Keratinocyte (primary cell): Measurements from ENCODE around the gene PAX8. TPM values are rescaled to one million over a fixed set of nuclear protein-coding genes. Genes with fewer than 3 reads are reported as not detected.

ENCODE experiments used
- DNase-seq: peaks from one replicate; pipeline ENCODE4 v3.0.0-alpha.2; 2011; ENCODE audit warnings: low read depth, missing footprints, low spot score
- FAIRE-seq: peaks from 2 replicates; lab custom pipeline; 2011; peaks lifted over from hg19 to GRCh38; lab: Jason Lieb, UNC
- H2AFZ ChIP-seq: 2 replicates; pipeline ENCODE4 v1.6.0; 2012; ENCODE audit warnings: low read length, control low read depth, inconsistent platforms; ENCODE audit not compliant: control insufficient read depth
- H3K27ac ChIP-seq: 2 replicates; pipeline ENCODE4 v1.5.1; 2011; ENCODE audit warnings: low read length; ENCODE audit not compliant: control insufficient read depth, insufficient read depth
- H3K27me3 ChIP-seq: 3 replicates; pipeline ENCODE4 v1.6.0; 2011; ENCODE audit warnings: low read length; ENCODE audit not compliant: control insufficient read depth, insufficient read depth; ENCODE audit errors: extremely low read depth
- H3K36me3 ChIP-seq, 2 experiments: 2 replicates in 1 of 2; 3 replicates in 1 of 2; pipeline ENCODE4 v1.5.1; 2011; ENCODE audit warnings: low read length in 2 of 2, mild to moderate bottlenecking in 1 of 2; ENCODE audit not compliant: control insufficient read depth in 2 of 2, insufficient read depth in 2 of 2; ENCODE audit errors: extremely low read depth in 1 of 2
- H3K4me1 ChIP-seq: 3 replicates; pipeline ENCODE4 v1.5.1; 2011; ENCODE audit warnings: low read length; ENCODE audit not compliant: control insufficient read depth, insufficient read depth; ENCODE audit errors: extremely low read depth
- H3K4me2 ChIP-seq: 3 replicates; pipeline ENCODE4 v1.6.0; 2011; ENCODE audit warnings: low read depth, low read length; ENCODE audit not compliant: control insufficient read depth, insufficient read depth; ENCODE audit errors: extremely low read depth
- H3K4me3 ChIP-seq, 3 experiments: fragments of 200-600 bp in 1 of 3; sonication (generic) in 1 of 3; 2 replicates in 2 of 3; 3 replicates in 1 of 3; pipeline ENCODE4 v1.5.1; 2011 to 2016; ENCODE audit warnings: low read length in 3 of 3, mild to moderate bottlenecking in 3 of 3, control low read depth in 2 of 3, inconsistent platforms in 1 of 3, low read depth in 1 of 3, mixed read lengths in 1 of 3, mixed run types in 1 of 3, moderate library complexity in 1 of 3; ENCODE audit not compliant: control insufficient read depth in 2 of 3, insufficient read depth in 2 of 3; ENCODE audit errors: extremely low read depth in 1 of 3
- H3K79me2 ChIP-seq: 2 replicates; pipeline ENCODE4 v1.6.0; 2012; ENCODE audit warnings: low read length; ENCODE audit not compliant: control insufficient read depth, insufficient read depth
- H3K9ac ChIP-seq: 3 replicates; pipeline ENCODE4 v1.6.0; 2011; ENCODE audit warnings: low read length; ENCODE audit not compliant: control insufficient read depth, insufficient read depth; ENCODE audit errors: extremely low read depth
- H3K9me1 ChIP-seq: 3 replicates; pipeline ENCODE4 v1.6.0; 2011; ENCODE audit warnings: low read length; ENCODE audit not compliant: control insufficient read depth, insufficient read depth; ENCODE audit errors: extremely low read depth
- H3K9me3 ChIP-seq: 2 replicates; pipeline ENCODE4 v1.5.1; 2012; ENCODE audit warnings: low read depth, low read length; ENCODE audit not compliant: control insufficient read depth
- H4K20me1 ChIP-seq: 3 replicates; pipeline ENCODE4 v1.6.0; 2011; ENCODE audit warnings: low read length; ENCODE audit not compliant: control insufficient read depth, insufficient read depth; ENCODE audit errors: extremely low read depth
- CTCF ChIP-seq, 3 experiments: IDR thresholded peaks in 1 of 3; conservative IDR thresholded peaks in 1 of 3; optimal IDR thresholded peaks in 1 of 3; 2 replicates in 2 of 3; 3 replicates in 1 of 3; pipeline versions ENCODE3 to v1.5.1; 2011; ENCODE audit warnings: low read length in 3 of 3, mild to moderate bottlenecking in 3 of 3, moderate library complexity in 2 of 3, control low read depth in 1 of 3, inconsistent platforms in 1 of 3; ENCODE audit not compliant: insufficient read depth in 2 of 3; ENCODE audit errors: extremely low read depth in 1 of 3
- EZH2 ChIP-seq: IDR thresholded peaks from one replicate; pipeline ENCODE4 v1.6.1; 2012; ENCODE audit warnings: inconsistent platforms, mild to moderate bottlenecking, low read length, moderate library complexity
- dilution Hi-C: fragments of 300-500 bp; cut with MboI; formaldehyde crosslinking; loops from one replicate; pipeline ENCODE4 v1.7.0; 2020; ENCODE audit warnings: low sequenced_read_pairs; ENCODE audit not compliant: extremely low pct_ligation_motif_present
- polyA plus RNA-seq, 5 experiments: library from polyadenylated mRNA; depleted of rRNA in 3 of 5; stranded (reverse) in 3 of 5; stranded (forward) in 1 of 5; unstranded in 1 of 5; fragments of >200 nt; gene quantifications; 1 replicate in 1 of 5; 2 replicates in 3 of 5; 3 replicates in 1 of 5; pipeline versions ENCODE4 v1.2.1 to v1.2.3, GENCODE V29; 2011 to 2012; ENCODE audit warnings: missing spikeins in 2 of 5, low read depth in 1 of 5, low replicate concordance in 1 of 5

Gene PAX8
- polyA plus RNA-seq, 1 donor (not counting 4 experiments of a cell fraction or from before 2014, with no cell fraction given) = 3.4 TPM

GRCh38 chr2:113232740-113233139 lies 46.0 kb downstream of the PAX8 start:
- DNase-seq = no peak
- dilution Hi-C loops = no loop called here
- FAIRE-seq = no peak

GRCh38 chr2:113232123-113232522 lies 46.6 kb downstream of the PAX8 start:
- Histone ChIP-seq H3K36me3 (no peaks in the 10 kb centered on the region), H3K4me3 (no peak overlapping the region), H3K79me2 (peaks cover 8% of the 10 kb centered on the region), H2AFZ (no peak overlapping the region), H3K9ac (no peak overlapping the region), H3K9me3 (no peaks in the 10 kb centered on the region), H3K9me1 (no peaks in the 10 kb centered on the region), H3K4me2 (no peak overlapping the region), H3K27me3 (no peaks in the 10 kb centered on the region), H4K20me1 (no peaks in the 10 kb centered on the region), H3K27ac (no peak overlapping the region), H3K4me1 (peaks cover 4% of the 10 kb centered on the region)
- FAIRE-seq (no peak), DNase-seq (no peak)
- dilution Hi-C loops = no loop called here
- TF ChIP-seq CTCF (optimal IDR thresholded peaks at IDR 0.05 in 1 of 3, IDR thresholded peaks at IDR 0.05 in 1 of 3, conservative IDR thresholded peaks at IDR 0.05 in 1 of 3; ENCODE audit: extremely low read depth in 1 of 3, insufficient read depth in 2 of 3, low read length in 3 of 3) (no peak), EZH2 (no peak)

More at GRCh38 chr2:113232740-113233139, 46.0 kb downstream of the PAX8 start:
- H3K9ac ChIP-seq = no peak overlapping the region
- peaks cover 4% of the 10 kb centered on the region for H3K4me1 ChIP-seq
- H3K27me3 ChIP-seq = no peaks in the 10 kb centered on the region
- H3K36me3 ChIP-seq = no peaks in the 10 kb centered on the region
- H3K9me1 ChIP-seq = no peaks in the 10 kb centered on the region
- no peaks in the 10 kb centered on the region for H4K20me1 ChIP-seq
- no peak overlapping the region for H2AFZ ChIP-seq
- TF ChIP-seq CTCF (optimal IDR thresholded peaks at IDR 0.05 in 1 of 3, IDR thresholded peaks at IDR 0.05 in 1 of 3, conservative IDR thresholded peaks at IDR 0.05 in 1 of 3; ENCODE audit: extremely low read depth in 1 of 3, insufficient read depth in 2 of 3, low read length in 3 of 3) (no peak), EZH2 (no peak)
- peaks cover 12% of the 10 kb centered on the region for H3K79me2 ChIP-seq
- no peak overlapping the region for H3K27ac ChIP-seq
- H3K4me3 ChIP-seq = no peak overlapping the region
- no peak overlapping the region for H3K4me2 ChIP-seq
- H3K9me3 ChIP-seq = no peaks in the 10 kb centered on the region
